HG02981 (cell line): ENCODE results near the gene FAM171A2.

ENCODE experiments used
- ATAC-seq: cut with Tn5 transposase; IDR thresholded peaks from one replicate; pipeline ENCODE4 v1.9.1; 2021; ENCODE audit warnings: mild to moderate bottlenecking, moderate library complexity; ENCODE audit not compliant: unreplicated experiment

The FAM171A2 gene

GRCh38 chr17:44324571-44325275, 38.9 kb downstream of the FAM171A2 start, which contains the start of gene SLC25A39:
Gene SLC25A39, minus strand, starts transcription at chr17:44324823. Its CDS starts 1,261 bp downstream, at chr17:44323562.
- peak; percentile 69 for ATAC-seq

GRCh38 chr17:44324092-44324570, 39.5 kb downstream of the FAM171A2 start:
- ATAC-seq, result peak; percentile 4

GRCh38 chr17:44323359-44324091, 40.1 kb downstream of the FAM171A2 start:
- no peak for ATAC-seq

GRCh38 chr17:44322236-44322895, 41.3 kb downstream of the FAM171A2 start:
- ATAC-seq, result no peak

GRCh38 chr17:44321246-44322120, 42.2 kb downstream of the FAM171A2 start:
- ATAC-seq, result no peak

GRCh38 chr17:44320066-44320465, 43.6 kb downstream of the FAM171A2 start:
- ATAC-seq, result no peak

GRCh38 chr17:44318077-44318892, 45.4 kb downstream of the FAM171A2 start:
- ATAC-seq, result no peak

- no peak for ATAC-seq
Observed at GRCh38 chr17:44317545-44317944, 46.1 kb downstream of the FAM171A2 start.

GRCh38 chr17:44315760-44316731, 47.6 kb downstream of the FAM171A2 start:
- no peak for ATAC-seq

GRCh38 chr17:44314869-44315661, 48.6 kb downstream of the FAM171A2 start:
- ATAC-seq, result no peak

- no peak for ATAC-seq
Observed at GRCh38 chr17:44314524-44314868, 49.2 kb downstream of the FAM171A2 start.

GRCh38 chr17:44314031-44314430, 49.6 kb downstream of the FAM171A2 start:
- ATAC-seq, result no peak

- no peak for ATAC-seq
Observed at GRCh38 chr17:44312396-44313104, 51.1 kb downstream of the FAM171A2 start.

GRCh38 chr17:44311562-44312181, 52.0 kb downstream of the FAM171A2 start:
- no peak for ATAC-seq

- ATAC-seq, result no peak
Observed at GRCh38 chr17:44310609-44311376, 52.9 kb downstream of the FAM171A2 start.

GRCh38 chr17:44310188-44310587, 53.5 kb downstream of the FAM171A2 start:
- no peak for ATAC-seq
